Panc1 (cell line): Measurements from ENCODE around the gene BHLHA15. TPM values are rescaled to one million over a fixed set of nuclear protein-coding genes. Genes with fewer than 3 reads are reported as not detected.

ENCODE experiments used
- ATAC-seq: fragments of 200-7000 bp; cut with Tn5 transposase; 2 replicates; pipeline ENCODE4 v1.9.1; 2020; ENCODE audit warnings: mild to moderate bottlenecking, moderate library complexity
- BruUV-seq: library from RNA; stranded (reverse); fragments of 400-500 nt; replicated peaks from 2 replicates; lab custom pipeline; 2021; lab: Mats Ljungman, UMichigan
- CTCF ChIA-PET: fragments of 300-600 bp; sonication (Branson Sonifier 250); formaldehyde crosslinking; loops from one replicate; lab custom pipeline; 2022; ENCODE audit warnings: antibody characterized with exemption; lab: Charles Lee
- POLR2A ChIA-PET: fragments of 300-600 bp; sonication (Branson Sonifier 250); formaldehyde crosslinking; loops from one replicate; lab custom pipeline; 2022; ENCODE audit warnings: antibody characterized with exemption; lab: Charles Lee
- DNase-seq: peaks from one replicate; pipeline ENCODE4 v3.0.0-alpha.2; 2010; ENCODE audit warnings: low read depth, low spot score
- H3K27ac ChIP-seq: 2 replicates; pipeline ENCODE4 v1.5.1; 2011; ENCODE audit warnings: mild to moderate bottlenecking, low read length, inconsistent platforms
- H3K27me3 ChIP-seq: fragments of 200-500 bp; sonication (Bioruptor generic); 2 replicates; pipeline ENCODE4 v1.6.0; 2014; ENCODE audit warnings: low read length, inconsistent platforms; ENCODE audit not compliant: control insufficient read depth, insufficient read depth
- H3K36me3 ChIP-seq: fragments of 200-500 bp; sonication (Bioruptor generic); 2 replicates; pipeline ENCODE4 v1.5.1; 2014; ENCODE audit warnings: inconsistent platforms, mild to moderate bottlenecking, low read length, moderate library complexity; ENCODE audit not compliant: control insufficient read depth, insufficient read depth
- H3K4me1 ChIP-seq: 2 replicates; pipeline ENCODE4 v1.5.1; 2011; ENCODE audit warnings: inconsistent platforms, mild to moderate bottlenecking, low read length, moderate library complexity; ENCODE audit not compliant: control insufficient read depth, insufficient read depth
- H3K4me3 ChIP-seq, 2 experiments: 2 replicates each; pipeline ENCODE4 v1.5.1; 2011 to 2012; ENCODE audit warnings: low read depth in 2 of 2, low read length in 2 of 2, mild to moderate bottlenecking in 2 of 2, inconsistent platforms in 1 of 2, moderate library complexity in 1 of 2
- H3K9me3 ChIP-seq: fragments of 200-500 bp; sonication (Bioruptor generic); 2 replicates; pipeline ENCODE4 v1.5.1; 2014; ENCODE audit warnings: low read depth, mild to moderate bottlenecking, inconsistent platforms, low read length, moderate library complexity; ENCODE audit not compliant: control insufficient read depth, insufficient read depth
- CTCF ChIP-seq: fragments of 450-650 bp; IDR thresholded peaks from 2 replicates; pipeline ENCODE4 v1.5.1; 2017; ENCODE audit warnings: mild to moderate bottlenecking
- POLR2AphosphoS5 ChIP-seq: IDR thresholded peaks from 2 replicates; pipeline ENCODE4 v1.6.1; 2012; ENCODE audit warnings: mild to moderate bottlenecking, low read depth, low read length, moderate library complexity
- SIN3A ChIP-seq: IDR thresholded peaks from 2 replicates; pipeline ENCODE4 v1.6.1; 2012; ENCODE audit warnings: low read depth, mild to moderate bottlenecking, low read length, moderate library complexity, borderline replicate concordance; ENCODE audit not compliant: insufficient read depth
- TCF7L2 ChIP-seq: IDR thresholded peaks from 2 replicates; pipeline ENCODE4 v1.6.1; 2011; ENCODE audit warnings: mild to moderate bottlenecking, low read depth, low read length, inconsistent platforms
- in situ Hi-C: cut with HindIII; loops from 2 replicates; pipeline ENCODE4 v1.10.0; 2016; ENCODE audit warnings: low sequenced_read_pairs, low pct_unique_long_range_greater_than_20kb
- intact Hi-C: fragments of 100-400 bp; cut with micrococcal nuclease; formaldehyde crosslinking; loops from one replicate; pipeline ENCODE4 v1.10.0; 2022; ENCODE audit not compliant: unreplicated experiment
- total RNA-seq: library from RNA; stranded (reverse); gene quantifications from one replicate; pipeline ENCODE4 v1.2.1, GENCODE V29; 2021; ENCODE audit not compliant: unreplicated experiment
- TF ChIP-seq, protein P1 (sequence below), 2 experiments: IDR thresholded peaks; 2 replicates each; pipeline ENCODE4 v1.6.1; 2011 to 2012; ENCODE audit warnings: low read depth in 2 of 2, control low read depth in 1 of 2, low read length in 1 of 2, mild to moderate bottlenecking in 1 of 2, moderate library complexity in 1 of 2; ENCODE audit not compliant: insufficient read depth in 1 of 2

The BHLHA15 gene
- total RNA-seq, 1 experiment from 2014 or later: 0.26 TPM

GRCh38 chr7:98251231-98251600 lies 40.0 kb downstream of the BHLHA15 start:
- no peak for ATAC-seq
- H3K4me1 ChIP-seq: peaks cover 9% of the 10 kb centered on the region
- DNase-seq: no peak
- BruUV-seq: no TSS peak
- TF ChIP-seq, protein P1, sequence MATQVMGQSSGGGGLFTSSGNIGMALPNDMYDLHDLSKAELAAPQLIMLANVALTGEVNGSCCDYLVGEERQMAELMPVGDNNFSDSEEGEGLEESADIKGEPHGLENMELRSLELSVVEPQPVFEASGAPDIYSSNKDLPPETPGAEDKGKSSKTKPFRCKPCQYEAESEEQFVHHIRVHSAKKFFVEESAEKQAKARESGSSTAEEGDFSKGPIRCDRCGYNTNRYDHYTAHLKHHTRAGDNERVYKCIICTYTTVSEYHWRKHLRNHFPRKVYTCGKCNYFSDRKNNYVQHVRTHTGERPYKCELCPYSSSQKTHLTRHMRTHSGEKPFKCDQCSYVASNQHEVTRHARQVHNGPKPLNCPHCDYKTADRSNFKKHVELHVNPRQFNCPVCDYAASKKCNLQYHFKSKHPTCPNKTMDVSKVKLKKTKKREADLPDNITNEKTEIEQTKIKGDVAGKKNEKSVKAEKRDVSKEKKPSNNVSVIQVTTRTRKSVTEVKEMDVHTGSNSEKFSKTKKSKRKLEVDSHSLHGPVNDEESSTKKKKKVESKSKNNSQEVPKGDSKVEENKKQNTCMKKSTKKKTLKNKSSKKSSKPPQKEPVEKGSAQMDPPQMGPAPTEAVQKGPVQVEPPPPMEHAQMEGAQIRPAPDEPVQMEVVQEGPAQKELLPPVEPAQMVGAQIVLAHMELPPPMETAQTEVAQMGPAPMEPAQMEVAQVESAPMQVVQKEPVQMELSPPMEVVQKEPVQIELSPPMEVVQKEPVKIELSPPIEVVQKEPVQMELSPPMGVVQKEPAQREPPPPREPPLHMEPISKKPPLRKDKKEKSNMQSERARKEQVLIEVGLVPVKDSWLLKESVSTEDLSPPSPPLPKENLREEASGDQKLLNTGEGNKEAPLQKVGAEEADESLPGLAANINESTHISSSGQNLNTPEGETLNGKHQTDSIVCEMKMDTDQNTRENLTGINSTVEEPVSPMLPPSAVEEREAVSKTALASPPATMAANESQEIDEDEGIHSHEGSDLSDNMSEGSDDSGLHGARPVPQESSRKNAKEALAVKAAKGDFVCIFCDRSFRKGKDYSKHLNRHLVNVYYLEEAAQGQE (IDR thresholded peaks at IDR 0.05; ENCODE audit: insufficient read depth in 1 of 2, low read depth in 2 of 2, low read length in 1 of 2): no peak
- TF ChIP-seq SIN3A (no peak), TCF7L2 (no peak), CTCF (no peak), POLR2AphosphoS5 (no peak)
- H3K27ac ChIP-seq: no peak overlapping the region; the same call in 1 of the 2 replicates
- no peaks in the 10 kb centered on the region for H3K9me3 ChIP-seq
- no peaks in the 10 kb centered on the region for H3K27me3 ChIP-seq
- in situ Hi-C loops (no loop called here), intact Hi-C loops (no loop called here)
- CTCF ChIA-PET: no interaction called here
- POLR2A ChIA-PET: no interaction called here
- H3K4me3 ChIP-seq: peak overlapping the region; percentile 76 to 93
- H3K36me3 ChIP-seq: no peaks in the 10 kb centered on the region; the same call in 1 of the 2 replicates

DNA sequence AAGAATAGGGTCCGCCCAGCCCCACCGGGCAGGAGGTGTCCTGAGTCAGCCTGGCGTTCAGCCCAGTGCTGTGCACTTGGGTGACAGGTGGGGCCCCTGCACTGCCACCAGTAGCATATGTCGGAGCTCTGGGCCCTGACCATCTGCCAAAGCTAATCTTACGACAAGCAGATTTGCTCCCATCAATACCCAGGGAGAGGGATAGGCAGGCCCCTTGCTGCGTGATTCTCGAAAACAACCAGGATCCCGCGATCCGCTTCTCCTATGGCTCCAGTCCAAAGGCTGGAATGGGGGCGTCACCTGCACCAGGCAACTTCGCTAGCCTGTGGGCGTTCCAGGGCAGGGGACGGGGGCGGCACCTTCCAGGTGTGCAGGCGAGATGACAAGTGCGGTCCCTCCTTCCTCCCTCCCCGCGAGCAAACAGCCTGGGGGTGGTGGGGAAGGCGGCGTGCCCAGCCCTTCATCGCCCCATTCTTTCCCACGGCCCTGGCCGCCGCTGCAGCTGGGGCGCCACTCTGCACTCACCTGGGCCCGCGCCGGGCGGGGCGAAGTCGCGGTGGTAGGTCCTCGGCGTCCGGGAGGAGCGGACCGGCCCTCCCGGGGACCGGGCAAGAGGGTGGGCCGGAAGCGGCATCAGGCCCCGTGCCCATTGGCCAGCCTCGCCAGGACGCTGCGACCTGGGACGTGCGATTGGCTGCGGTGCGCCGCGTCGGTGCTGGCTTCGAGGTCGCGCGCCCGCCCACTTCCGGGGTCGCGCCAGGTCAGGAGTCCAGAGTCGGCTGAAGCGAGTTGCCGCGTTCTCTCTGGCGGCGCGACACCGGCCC lies 40.6 kb downstream of the BHLHA15 start, which contains the start of gene TECPR1:
TSS of gene TECPR1 (minus strand) at position 632 of the 824 bp plus-strand sequence. CDS start 6,086 bp downstream, outside the sequence.
- Histone ChIP-seq H3K9me3 (no peaks in the 10 kb centered on the region), H3K27ac (peak within 1 kb of the TSS; percentile 73), H3K36me3 (no peaks in the 10 kb centered on the region; the same call in 1 of the 2 replicates), H3K4me1 (peaks cover 9% of the 10 kb centered on the region), H3K27me3 (no peaks in the 10 kb centered on the region), H3K4me3 (peak within 1 kb of the TSS; percentile 76 to 93)
- TF ChIP-seq POLR2AphosphoS5: 0 out of 2 replicates have a peak, but pooled peaks have one; percentile 37
- peak; percentile 45; the same call in 1 of the 2 replicates for TF ChIP-seq TCF7L2
- no peak for TF ChIP-seq CTCF
- TF ChIP-seq, protein P1 (IDR thresholded peaks at IDR 0.05; ENCODE audit: insufficient read depth in 1 of 2, low read depth in 2 of 2, low read length in 1 of 2): no peak
- peak; percentile 48; the same call in 1 of the 2 replicates for TF ChIP-seq SIN3A
- ChIA-PET POLR2A (no interaction called here), CTCF (no interaction called here)
- no TSS peak for BruUV-seq
- DNase-seq (peak; percentile 52), ATAC-seq (peak; percentile 100)
- in situ Hi-C loops (no loop called here), intact Hi-C loops (no loop called here)
